ENCODE data around the gene FRMD7. TPM values are rescaled to one million over a fixed set of nuclear protein-coding genes. Genes with fewer than 3 reads are reported as not detected.

Gene FRMD7
- total RNA-seq, 1 experiment from 2014 or later = not detected

DNA sequence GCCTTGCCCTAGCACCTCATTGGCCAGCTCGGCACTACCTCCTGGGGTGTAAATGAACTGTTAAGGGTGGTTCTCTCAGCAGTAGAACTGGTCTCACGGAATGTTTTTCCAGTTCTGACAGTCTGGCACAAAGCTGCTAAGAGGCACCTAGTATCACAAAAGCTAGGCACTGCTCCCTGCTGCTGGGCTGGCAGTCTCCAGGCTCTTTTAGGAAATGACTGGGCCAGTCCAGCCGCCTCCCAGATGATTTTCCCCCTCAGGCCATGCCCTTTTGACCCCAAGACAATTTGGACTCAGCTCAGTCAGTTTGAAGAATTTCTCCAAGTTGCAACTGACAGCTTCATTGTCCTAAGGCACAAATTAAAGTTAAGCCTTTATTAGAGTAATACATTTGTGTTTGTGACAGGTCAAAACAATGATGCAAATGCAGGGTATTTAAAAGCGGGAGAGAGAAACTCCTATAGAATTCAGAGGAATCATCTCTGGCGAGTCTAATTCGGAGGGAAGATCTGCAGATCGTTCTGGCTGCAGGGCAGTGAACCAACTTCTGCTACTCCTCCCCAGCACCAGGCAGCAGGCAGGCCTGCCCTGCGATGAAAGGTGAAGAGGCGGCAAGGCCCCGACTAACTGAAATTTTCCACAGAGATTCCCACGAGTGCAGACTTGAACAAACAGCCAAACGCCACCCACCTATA lies 7.9 kb downstream of the FRMD7 start (continued):
- TF ChIP-seq, protein P1, sequence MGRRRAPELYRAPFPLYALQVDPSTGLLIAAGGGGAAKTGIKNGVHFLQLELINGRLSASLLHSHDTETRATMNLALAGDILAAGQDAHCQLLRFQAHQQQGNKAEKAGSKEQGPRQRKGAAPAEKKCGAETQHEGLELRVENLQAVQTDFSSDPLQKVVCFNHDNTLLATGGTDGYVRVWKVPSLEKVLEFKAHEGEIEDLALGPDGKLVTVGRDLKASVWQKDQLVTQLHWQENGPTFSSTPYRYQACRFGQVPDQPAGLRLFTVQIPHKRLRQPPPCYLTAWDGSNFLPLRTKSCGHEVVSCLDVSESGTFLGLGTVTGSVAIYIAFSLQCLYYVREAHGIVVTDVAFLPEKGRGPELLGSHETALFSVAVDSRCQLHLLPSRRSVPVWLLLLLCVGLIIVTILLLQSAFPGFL (CRISPR knock-in tag; IDR thresholded peaks at IDR 0.05; ENCODE audit: borderline replicate concordance) = no peak
- TF ChIP-seq TEAD1 (CRISPR knock-in tag; IDR thresholded peaks at IDR 0.05) = no peak
- TF ChIP-seq, protein P2, sequence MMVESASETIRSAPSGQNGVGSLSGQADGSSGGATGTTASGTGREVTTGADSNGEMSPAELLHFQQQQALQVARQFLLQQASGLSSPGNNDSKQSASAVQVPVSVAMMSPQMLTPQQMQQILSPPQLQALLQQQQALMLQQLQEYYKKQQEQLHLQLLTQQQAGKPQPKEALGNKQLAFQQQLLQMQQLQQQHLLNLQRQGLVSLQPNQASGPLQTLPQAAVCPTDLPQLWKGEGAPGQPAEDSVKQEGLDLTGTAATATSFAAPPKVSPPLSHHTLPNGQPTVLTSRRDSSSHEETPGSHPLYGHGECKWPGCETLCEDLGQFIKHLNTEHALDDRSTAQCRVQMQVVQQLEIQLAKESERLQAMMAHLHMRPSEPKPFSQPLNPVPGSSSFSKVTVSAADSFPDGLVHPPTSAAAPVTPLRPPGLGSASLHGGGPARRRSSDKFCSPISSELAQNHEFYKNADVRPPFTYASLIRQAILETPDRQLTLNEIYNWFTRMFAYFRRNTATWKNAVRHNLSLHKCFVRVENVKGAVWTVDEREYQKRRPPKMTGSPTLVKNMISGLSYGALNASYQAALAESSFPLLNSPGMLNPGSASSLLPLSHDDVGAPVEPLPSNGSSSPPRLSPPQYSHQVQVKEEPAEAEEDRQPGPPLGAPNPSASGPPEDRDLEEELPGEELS (CRISPR knock-in tag; IDR thresholded peaks at IDR 0.05) = no peak
- TF ChIP-seq SMAD3 (CRISPR knock-in tag; IDR thresholded peaks at IDR 0.05; ENCODE audit: borderline replicate concordance) = no peak
- TF ChIP-seq, protein P3, sequence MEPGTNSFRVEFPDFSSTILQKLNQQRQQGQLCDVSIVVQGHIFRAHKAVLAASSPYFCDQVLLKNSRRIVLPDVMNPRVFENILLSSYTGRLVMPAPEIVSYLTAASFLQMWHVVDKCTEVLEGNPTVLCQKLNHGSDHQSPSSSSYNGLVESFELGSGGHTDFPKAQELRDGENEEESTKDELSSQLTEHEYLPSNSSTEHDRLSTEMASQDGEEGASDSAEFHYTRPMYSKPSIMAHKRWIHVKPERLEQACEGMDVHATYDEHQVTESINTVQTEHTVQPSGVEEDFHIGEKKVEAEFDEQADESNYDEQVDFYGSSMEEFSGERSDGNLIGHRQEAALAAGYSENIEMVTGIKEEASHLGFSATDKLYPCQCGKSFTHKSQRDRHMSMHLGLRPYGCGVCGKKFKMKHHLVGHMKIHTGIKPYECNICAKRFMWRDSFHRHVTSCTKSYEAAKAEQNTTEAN (CRISPR knock-in tag; IDR thresholded peaks at IDR 0.05) = no peak
- TF ChIP-seq GTF2I (CRISPR knock-in tag; conservative IDR thresholded peaks at IDR 0.05) = no peak

DNA sequence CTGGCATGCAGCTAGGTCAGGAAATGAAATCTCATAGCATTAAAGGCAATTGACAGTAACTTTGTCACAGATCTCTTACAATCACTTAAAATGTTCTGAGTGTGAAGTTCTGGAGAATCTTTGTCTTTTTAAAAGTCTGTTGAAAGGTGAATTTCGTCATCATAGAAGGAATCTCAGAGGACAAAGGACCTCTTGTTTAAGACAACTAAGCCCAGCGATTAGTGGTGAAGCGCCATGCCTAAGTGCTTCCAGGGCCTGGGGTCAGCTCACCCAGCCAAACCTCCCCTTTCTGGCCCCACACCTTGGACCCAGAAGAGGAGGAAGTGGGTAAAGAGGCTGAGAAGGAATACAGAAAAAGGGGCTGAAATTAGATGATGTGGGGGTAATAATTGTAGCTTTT lies 8.5 kb downstream of the FRMD7 start:
- no peaks in the 10 kb centered on the region for H3K9me3 Mint-ChIP-seq

More for the DNA sequence above, 8.5 kb downstream of the FRMD7 start:
- Mint-ChIP-seq H3K27ac (no peak overlapping the region), H3K4me1 (peaks cover 21% of the 10 kb centered on the region), H3K27me3 (ENCODE audit: low read depth) (peaks cover 4% of the 10 kb centered on the region), H3K4me3 (no peak overlapping the region), H3K36me3 (no peaks in the 10 kb centered on the region)
- POLR2A ChIA-PET = no interaction called here
- CTCF ChIA-PET = interaction anchor here (1.4 kb wide), 1 partner anchor 27 kb away, joined by 5 read pairs; no protein-coding TSS in a partner anchor
- ATAC-seq (no peak), DNase-seq (ENCODE audit: low spot score) (no peak)
- TF ChIP-seq CREM (CRISPR knock-in tag; IDR thresholded peaks at IDR 0.05) (no peak), MLX (CRISPR knock-in tag; IDR thresholded peaks at IDR 0.05) (no peak), TP53 (CRISPR knock-in tag; IDR thresholded peaks at IDR 0.05) (no peak), ESRRA (CRISPR knock-in tag; IDR thresholded peaks at IDR 0.05; ENCODE audit: borderline replicate concordance) (no peak), NFATC4 (CRISPR knock-in tag; IDR thresholded peaks at IDR 0.05) (no peak), NR2C2 (CRISPR knock-in tag; IDR thresholded peaks at IDR 0.05) (no peak), HMGA2 (CRISPR knock-in tag; IDR thresholded peaks at IDR 0.05) (no peak), ATF3 (CRISPR knock-in tag; conservative IDR thresholded peaks at IDR 0.05) (no peak), ZSCAN18 (CRISPR knock-in tag; IDR thresholded peaks at IDR 0.05) (no peak)
- TF ChIP-seq, protein P4, sequence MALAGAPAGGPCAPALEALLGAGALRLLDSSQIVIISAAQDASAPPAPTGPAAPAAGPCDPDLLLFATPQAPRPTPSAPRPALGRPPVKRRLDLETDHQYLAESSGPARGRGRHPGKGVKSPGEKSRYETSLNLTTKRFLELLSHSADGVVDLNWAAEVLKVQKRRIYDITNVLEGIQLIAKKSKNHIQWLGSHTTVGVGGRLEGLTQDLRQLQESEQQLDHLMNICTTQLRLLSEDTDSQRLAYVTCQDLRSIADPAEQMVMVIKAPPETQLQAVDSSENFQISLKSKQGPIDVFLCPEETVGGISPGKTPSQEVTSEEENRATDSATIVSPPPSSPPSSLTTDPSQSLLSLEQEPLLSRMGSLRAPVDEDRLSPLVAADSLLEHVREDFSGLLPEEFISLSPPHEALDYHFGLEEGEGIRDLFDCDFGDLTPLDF (CRISPR knock-in tag; IDR thresholded peaks at IDR 0.05) = no peak
- TF ChIP-seq, protein P5, sequence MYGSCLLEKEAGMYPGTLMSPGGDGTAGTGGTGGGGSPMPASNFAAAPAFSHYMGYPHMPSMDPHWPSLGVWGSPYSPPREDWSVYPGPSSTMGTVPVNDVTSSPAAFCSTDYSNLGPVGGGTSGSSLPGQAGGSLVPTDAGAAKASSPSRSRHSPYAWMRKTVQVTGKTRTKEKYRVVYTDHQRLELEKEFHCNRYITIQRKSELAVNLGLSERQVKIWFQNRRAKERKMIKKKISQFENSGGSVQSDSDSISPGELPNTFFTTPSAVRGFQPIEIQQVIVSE (CRISPR knock-in tag; IDR thresholded peaks at IDR 0.05; ENCODE audit: borderline replicate concordance) = no peak
- TF ChIP-seq, protein P6, sequence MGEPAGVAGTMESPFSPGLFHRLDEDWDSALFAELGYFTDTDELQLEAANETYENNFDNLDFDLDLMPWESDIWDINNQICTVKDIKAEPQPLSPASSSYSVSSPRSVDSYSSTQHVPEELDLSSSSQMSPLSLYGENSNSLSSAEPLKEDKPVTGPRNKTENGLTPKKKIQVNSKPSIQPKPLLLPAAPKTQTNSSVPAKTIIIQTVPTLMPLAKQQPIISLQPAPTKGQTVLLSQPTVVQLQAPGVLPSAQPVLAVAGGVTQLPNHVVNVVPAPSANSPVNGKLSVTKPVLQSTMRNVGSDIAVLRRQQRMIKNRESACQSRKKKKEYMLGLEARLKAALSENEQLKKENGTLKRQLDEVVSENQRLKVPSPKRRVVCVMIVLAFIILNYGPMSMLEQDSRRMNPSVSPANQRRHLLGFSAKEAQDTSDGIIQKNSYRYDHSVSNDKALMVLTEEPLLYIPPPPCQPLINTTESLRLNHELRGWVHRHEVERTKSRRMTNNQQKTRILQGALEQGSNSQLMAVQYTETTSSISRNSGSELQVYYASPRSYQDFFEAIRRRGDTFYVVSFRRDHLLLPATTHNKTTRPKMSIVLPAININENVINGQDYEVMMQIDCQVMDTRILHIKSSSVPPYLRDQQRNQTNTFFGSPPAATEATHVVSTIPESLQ (CRISPR knock-in tag; IDR thresholded peaks at IDR 0.05) = no peak

Measured in WTC11 (cell line).